Activated CD8-positive, alpha-beta memory T cell treated with anti-CD3 and anti-CD28 coated beads for 1 hour (primary cell): ENCODE measurements around the gene R3HDM2.
"Not testable (repeated sequence)": the region's sequence is repeated elsewhere in the genome, so short reads cannot be mapped to it uniquely, and the experiment has no call there.

Experiments
- DNase-seq, 2 donors: peaks; one replicate each; pipeline ENCODE4 v3.0.0-alpha.2; 2020; ENCODE audit warnings: low read depth in 1 of 2; ENCODE audit errors: extremely low read depth in 1 of 2

R3HDM2 gene

GRCh38 chr12:57454213-57454565 lies 23.3 kb upstream of the R3HDM2 start:
- no peak for DNase-seq

GRCh38 chr12:57452937-57453509 lies 22.2 kb upstream of the R3HDM2 start:
- DNase-seq, result no peak

GRCh38 chr12:57452181-57452936 lies 21.5 kb upstream of the R3HDM2 start:
- DNase-seq, result no peak

- no peak for DNase-seq
Observed at GRCh38 chr12:57451233-57451778, 20.5 kb upstream of the R3HDM2 start.

GRCh38 chr12:57450057-57450456 lies 19.2 kb upstream of the R3HDM2 start:
- DNase-seq, result no peak

GRCh38 chr12:57449375-57449774 lies 18.5 kb upstream of the R3HDM2 start:
- no peak for DNase-seq

- no peak for DNase-seq
Observed at GRCh38 chr12:57448669-57449068, 17.8 kb upstream of the R3HDM2 start.

GRCh38 chr12:57446292-57446960 lies 15.6 kb upstream of the R3HDM2 start:
- DNase-seq, result no peak

- no peak for DNase-seq
Observed at GRCh38 chr12:57444744-57445143, 13.9 kb upstream of the R3HDM2 start.

- not testable (repeated sequence) for DNase-seq
Observed at GRCh38 chr12:57444337-57444736, 13.5 kb upstream of the R3HDM2 start.

GRCh38 chr12:57441846-57442427 lies 11.1 kb upstream of the R3HDM2 start:
- no peak for DNase-seq

GRCh38 chr12:57441393-57441792 lies 10.6 kb upstream of the R3HDM2 start:
- DNase-seq, result not testable (repeated sequence)

GRCh38 chr12:57439762-57440266 lies 9.0 kb upstream of the R3HDM2 start:
- DNase-seq, result no peak

- no peak for DNase-seq
Observed at GRCh38 chr12:57438400-57438799, 7.6 kb upstream of the R3HDM2 start.

GRCh38 chr12:57435293-57435692 lies 4.5 kb upstream of the R3HDM2 start:
- DNase-seq, result no peak

- DNase-seq, result no peak
Observed at GRCh38 chr12:57434517-57435223, 3.8 kb upstream of the R3HDM2 start, which contains the start of gene INHBC. INHBC (plus strand) TSS chr12:57434784; CDS start chr12:57434887, 103 bp downstream.

GRCh38 chr12:57433370-57433769 lies 2.5 kb upstream of the R3HDM2 start:
- DNase-seq, result no peak

GRCh38 chr12:57431654-57432188 lies 878 bp upstream of the R3HDM2 start:
- DNase-seq, result no peak

- DNase-seq, result peak; percentile 12 to 22
Observed at GRCh38 chr12:57430112-57430930, 522 bp downstream of the R3HDM2 start.
